Mesodermal cell (in vitro differentiated cells): ENCODE results near the gene FGGY.

Experiments
- H3K27ac ChIP-seq: 2 replicates; pipeline ENCODE4 v1.7.0; 2013; ENCODE audit warnings: mild to moderate bottlenecking, low read depth, low read length, moderate library complexity; ENCODE audit not compliant: severe bottlenecking
- H3K36me3 ChIP-seq: 2 replicates; pipeline ENCODE4 v1.7.1; 2013; ENCODE audit warnings: mild to moderate bottlenecking, low read length, moderate library complexity; ENCODE audit not compliant: control insufficient read depth, insufficient read depth
- H3K4me1 ChIP-seq: one replicate; pipeline ENCODE4 v1.7.1; 2013; ENCODE audit warnings: mild to moderate bottlenecking, low read length; ENCODE audit not compliant: insufficient read depth, control insufficient read depth, poor library complexity, severe bottlenecking
- H3K4me3 ChIP-seq: 2 replicates; pipeline ENCODE4 v1.7.0; 2013; ENCODE audit warnings: low read length, control low read depth, mild to moderate bottlenecking; ENCODE audit not compliant: insufficient read depth, poor library complexity, severe bottlenecking; ENCODE audit errors: extremely low read depth
- H3K9me3 ChIP-seq: 2 replicates; pipeline ENCODE4 v1.7.1; 2013; ENCODE audit warnings: mild to moderate bottlenecking, low read length, moderate library complexity; ENCODE audit not compliant: control insufficient read depth
- WGBS, 2 experiments: methylation state at CpG; one replicate each; pipeline ENCODE4 v1.1.5; 2013; ENCODE audit warnings: missing lambda C conversion rate in 2 of 2; ENCODE audit not compliant: insufficient coverage in 2 of 2; 5-methylcytosine and 5-hydroxymethylcytosine counted together

FGGY gene

DNA sequence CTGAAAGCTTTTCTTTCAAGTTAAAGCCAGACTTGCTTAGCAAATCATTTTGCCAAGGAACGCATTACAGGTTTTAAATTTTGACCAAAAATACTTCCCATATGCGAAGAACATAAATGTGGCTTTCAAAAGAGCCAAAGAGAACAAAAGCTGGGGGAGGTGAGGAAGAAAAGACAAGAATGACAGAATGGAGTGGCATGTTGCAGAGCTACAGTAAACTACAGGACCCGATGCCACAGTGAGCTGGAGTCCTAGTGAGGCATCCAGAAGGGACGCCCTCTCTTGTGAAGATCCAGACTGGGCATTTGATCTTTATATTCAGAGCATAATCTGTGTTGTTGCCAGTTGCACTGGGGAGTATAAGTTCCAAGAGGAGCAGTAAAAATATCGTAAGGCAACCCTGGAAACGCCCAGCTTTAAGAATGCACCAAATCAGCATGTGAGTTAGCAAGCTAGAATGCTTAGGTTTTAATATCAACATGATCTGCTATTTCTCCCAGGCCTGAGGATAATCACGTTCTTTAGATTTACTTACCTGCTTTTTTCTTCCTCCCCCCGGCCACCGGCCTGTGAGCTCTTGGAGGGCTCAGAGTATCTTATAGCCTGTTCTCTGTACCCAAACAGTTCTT, 469.4 kb downstream of the FGGY start:
- WGBS, 2 experiments, result 82 to 84% methylated on average over 6 to 9 of the region's 9 CpGs
- Histone ChIP-seq H3K4me1 (no peaks in the 10 kb centered on the region), H3K9me3 (no peaks in the 10 kb centered on the region), H3K4me3 (no peak overlapping the region), H3K36me3 (no peaks in the 10 kb centered on the region), H3K27ac (no peak overlapping the region)

DNA sequence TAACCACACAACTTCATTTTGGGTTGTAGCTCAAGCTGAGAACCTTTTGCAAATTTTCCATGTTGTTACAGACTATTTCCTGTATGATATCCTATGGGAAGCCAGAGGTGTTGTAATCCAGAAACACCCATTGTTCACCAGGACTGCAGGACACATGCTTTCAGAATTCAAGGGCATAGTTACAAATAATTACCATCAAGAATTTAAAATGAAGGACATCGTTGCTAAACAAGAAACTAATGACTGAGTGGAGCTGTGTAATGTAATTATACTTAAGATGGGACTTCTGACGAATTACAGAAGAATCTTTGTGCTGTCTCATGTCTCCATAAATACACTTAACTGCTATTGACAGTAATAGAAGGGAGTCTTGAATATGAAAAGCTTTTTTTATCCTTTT, 470.2 kb downstream of the FGGY start:
- Histone ChIP-seq H3K4me1 (no peaks in the 10 kb centered on the region), H3K4me3 (no peak overlapping the region), H3K9me3 (no peaks in the 10 kb centered on the region), H3K36me3 (no peaks in the 10 kb centered on the region), H3K27ac (no peak overlapping the region)
- WGBS, 2 experiments, result 40% methylated on average over 1 of the region's 2 CpGs; no CpG with 5 or more reads in 1 of the 2 experiments

DNA sequence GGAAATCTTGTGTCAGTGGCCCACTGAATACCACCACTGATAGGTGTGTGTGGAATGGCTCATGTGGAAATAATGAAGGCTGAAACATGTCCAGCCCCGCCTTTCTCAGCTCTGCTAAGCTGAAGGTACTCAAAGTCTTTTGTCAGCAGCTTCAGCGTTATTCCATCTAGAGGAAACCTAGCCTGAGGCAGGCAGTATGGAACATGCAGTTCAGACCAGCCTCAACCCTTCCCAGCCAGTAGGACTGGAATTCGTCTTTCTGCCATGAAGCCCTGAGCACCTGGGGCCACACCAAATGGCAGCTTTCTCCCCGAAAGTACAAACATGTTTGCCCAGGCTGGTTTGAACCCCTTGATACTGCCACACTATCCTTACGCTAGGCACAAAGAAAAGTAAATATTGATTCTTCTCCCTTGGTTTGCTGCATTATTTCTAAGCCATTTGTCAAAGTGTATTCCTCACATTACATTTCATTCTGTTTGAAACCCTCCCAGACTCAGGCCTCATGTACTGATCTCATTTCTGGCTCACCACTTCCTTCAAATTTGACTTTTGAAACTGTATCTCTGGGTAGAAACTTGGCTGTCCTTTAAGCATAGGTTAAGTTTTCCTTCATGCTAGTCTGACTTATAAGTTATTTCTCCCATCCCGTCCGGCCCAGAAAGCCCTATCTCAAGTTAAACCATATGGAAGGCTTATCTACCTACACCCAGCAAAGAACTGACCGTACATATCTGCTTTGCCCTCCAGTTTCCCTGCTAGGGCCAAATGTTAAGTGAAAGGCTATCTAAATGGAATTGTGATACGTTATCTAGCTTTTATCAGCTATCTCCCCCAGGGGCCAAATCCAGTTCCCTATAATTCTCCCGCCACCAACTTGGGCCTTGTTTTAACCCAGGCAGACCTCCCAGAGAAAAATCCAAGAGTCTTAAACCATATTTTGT, 472.2 kb downstream of the FGGY start:
- H3K36me3 ChIP-seq, result no peaks in the 10 kb centered on the region
- 92 to 100% methylated on average over 4 to 5 of the region's 10 CpGs for WGBS, 2 experiments
- no peaks in the 10 kb centered on the region for H3K9me3 ChIP-seq
- no peak overlapping the region for H3K27ac ChIP-seq
- no peak overlapping the region for H3K4me3 ChIP-seq
- no peaks in the 10 kb centered on the region for H3K4me1 ChIP-seq

DNA sequence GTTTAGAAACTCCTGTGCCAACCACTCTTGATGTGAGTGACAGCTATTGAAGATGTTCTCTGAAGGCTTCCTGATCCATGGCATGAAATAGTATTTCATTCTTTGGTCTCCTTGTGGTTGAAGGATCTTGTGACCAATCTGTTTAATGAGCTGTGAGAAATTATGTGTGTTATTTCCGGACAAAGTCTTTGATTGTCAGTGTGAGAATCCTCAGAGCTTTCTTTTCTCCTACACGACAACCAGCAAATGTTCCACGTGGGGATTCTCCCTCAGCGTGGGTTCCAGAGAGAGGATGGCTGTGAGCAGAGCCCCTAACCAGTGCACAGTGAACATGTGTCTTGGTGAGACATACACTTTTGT, 472.8 kb downstream of the FGGY start:
- Histone ChIP-seq H3K27ac (no peak overlapping the region), H3K9me3 (no peaks in the 10 kb centered on the region), H3K4me3 (no peak overlapping the region), H3K36me3 (no peaks in the 10 kb centered on the region), H3K4me1 (no peaks in the 10 kb centered on the region)
- 83 to 100% methylated on average over 1 to 4 of the region's 4 CpGs for WGBS, 2 experiments

DNA sequence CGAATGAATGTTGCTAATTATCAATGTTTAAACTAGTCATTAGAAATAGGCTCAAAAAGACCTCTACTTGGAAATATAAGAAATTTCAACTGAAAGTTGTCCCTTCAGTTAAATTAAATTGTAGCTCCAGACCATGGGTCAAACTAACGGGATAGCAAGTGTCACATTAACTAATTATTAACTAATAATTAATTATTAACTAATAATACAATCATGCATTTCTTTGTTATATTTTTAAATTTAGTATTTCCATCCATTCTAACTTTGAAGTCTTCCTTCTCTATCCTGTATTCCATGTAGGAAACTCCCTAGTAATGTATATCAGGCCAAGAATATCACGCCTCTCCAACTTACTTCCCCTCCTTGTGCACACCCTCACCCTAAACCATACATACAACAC, 474.5 kb downstream of the FGGY start:
- Histone ChIP-seq H3K27ac (no peak overlapping the region), H3K4me3 (no peak overlapping the region), H3K4me1 (no peaks in the 10 kb centered on the region), H3K9me3 (no peaks in the 10 kb centered on the region), H3K36me3 (no peaks in the 10 kb centered on the region)
- WGBS, 2 experiments, result no CpG with 5 or more reads among the region's 3 CpGs

DNA sequence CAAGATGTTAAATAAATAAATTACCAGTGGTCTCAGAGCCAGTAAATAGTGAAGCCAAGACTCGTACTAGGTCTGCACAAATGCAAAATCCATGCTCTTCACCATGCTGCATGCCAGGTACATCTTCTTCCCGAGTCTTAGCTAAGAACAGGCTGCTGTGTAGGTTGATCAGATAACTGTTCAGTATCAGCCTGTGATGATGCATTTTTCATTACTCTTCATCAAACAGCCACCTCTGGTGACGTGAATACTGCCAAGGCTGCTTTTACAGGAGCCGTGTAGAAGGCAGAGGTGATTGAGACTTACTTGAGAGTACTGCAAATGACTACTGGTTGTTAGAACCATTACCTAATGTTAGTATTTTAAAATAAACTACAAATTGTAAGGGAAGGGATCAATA, 478.6 kb downstream of the FGGY start:
- H3K9me3 ChIP-seq, result no peaks in the 10 kb centered on the region
- 100% methylated on average over 1 of the region's 4 CpGs; no CpG with 5 or more reads in 1 of the 2 experiments for WGBS, 2 experiments
- no peaks in the 10 kb centered on the region for H3K36me3 ChIP-seq
- no peak overlapping the region for H3K27ac ChIP-seq
- no peaks in the 10 kb centered on the region for H3K4me1 ChIP-seq
- H3K4me3 ChIP-seq, result no peak overlapping the region

DNA sequence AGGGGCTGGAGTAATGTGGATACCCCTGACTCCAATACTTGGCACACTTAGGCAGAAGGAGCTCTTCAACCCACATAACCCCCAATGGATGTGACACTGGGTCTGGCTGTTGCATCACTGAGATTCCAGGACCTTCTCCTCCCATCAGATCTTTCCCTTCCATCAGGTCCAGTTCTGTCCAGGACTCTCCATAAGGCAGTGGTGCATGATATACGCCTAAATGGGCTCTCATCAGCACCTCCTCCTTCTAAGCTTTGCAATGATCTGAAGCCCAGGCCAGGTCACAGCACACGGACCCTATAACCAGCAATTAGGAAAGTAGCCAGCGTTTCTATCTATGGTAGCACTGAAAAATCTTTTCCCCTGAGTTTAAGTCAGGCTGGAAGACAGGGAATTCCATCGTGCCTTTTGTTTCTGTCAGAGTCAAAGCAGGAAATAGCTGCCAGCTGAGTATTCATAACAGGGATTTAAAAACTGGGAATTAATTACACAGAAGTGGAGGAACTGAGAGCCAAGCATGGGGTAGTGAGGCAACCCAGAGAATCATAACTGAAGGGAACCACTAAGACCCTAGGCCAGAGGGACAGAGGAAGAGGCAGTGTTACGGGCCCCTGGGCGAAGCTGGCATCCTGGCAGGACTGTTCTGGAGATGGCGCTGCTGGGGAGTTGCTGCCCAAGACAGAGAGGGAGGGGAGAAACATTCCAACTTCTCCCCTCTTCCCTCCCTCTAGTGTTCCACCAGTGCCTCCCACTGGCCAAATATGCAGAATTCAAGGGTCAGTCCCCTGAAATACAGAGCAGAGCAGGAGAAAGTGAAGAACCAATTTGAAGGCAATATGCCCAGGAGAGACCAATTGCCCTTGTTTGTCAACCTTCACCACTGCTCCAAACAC, 480.3 kb downstream of the FGGY start:
- Histone ChIP-seq H3K4me3 (no peak overlapping the region), H3K36me3 (no peaks in the 10 kb centered on the region), H3K9me3 (no peaks in the 10 kb centered on the region), H3K4me1 (no peaks in the 10 kb centered on the region), H3K27ac (no peak overlapping the region)
- 75 to 89% methylated on average over 4 to 5 of the region's 7 CpGs for WGBS, 2 experiments

DNA sequence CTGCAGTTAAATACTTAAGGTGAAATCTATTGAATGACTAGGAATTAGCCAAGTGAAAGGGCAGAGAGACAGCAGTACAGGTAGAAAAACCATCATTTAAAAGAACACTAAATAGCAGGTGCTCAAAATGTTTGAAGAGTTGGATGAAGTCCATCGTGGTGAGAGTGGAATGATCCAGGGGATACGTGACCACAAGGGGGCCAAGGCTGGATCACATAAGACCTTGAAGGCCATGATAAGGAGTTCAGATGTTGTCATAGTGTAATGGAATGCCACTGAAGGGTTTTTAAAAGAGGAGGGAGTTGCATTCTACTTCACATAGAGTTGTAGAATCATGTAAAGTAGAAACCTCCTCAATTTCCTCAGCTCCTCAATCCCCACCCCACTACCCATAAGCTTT, 483.1 kb downstream of the FGGY start:
- Histone ChIP-seq H3K4me1 (no peaks in the 10 kb centered on the region), H3K36me3 (no peaks in the 10 kb centered on the region), H3K4me3 (no peak overlapping the region), H3K9me3 (no peaks in the 10 kb centered on the region), H3K27ac (no peak overlapping the region)
- 60 to 75% methylated on average over 2 of the region's 2 CpGs for WGBS, 2 experiments

DNA sequence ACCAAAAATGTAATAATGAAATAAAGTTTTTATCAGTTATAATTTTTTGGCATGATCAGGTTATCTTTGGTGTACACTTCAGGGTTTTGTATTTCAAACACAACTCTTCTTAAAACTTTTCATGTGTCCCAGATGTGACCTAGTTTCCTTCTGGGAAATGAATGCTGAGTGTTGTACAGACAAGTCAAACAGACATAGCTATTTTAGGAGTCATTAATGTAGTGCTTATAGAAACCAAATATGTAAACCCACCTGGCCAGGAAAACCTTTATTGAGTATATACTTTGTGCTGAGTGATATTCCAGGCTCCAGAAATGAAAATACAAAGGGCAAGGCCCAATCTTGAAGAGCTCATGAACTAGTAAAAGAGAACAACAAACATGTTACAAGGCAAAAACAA, 491.9 kb downstream of the FGGY start:
- Histone ChIP-seq H3K27ac (no peak overlapping the region), H3K4me1 (no peaks in the 10 kb centered on the region), H3K9me3 (peaks cover 11% of the 10 kb centered on the region), H3K4me3 (no peak overlapping the region), H3K36me3 (no peaks in the 10 kb centered on the region)

DNA sequence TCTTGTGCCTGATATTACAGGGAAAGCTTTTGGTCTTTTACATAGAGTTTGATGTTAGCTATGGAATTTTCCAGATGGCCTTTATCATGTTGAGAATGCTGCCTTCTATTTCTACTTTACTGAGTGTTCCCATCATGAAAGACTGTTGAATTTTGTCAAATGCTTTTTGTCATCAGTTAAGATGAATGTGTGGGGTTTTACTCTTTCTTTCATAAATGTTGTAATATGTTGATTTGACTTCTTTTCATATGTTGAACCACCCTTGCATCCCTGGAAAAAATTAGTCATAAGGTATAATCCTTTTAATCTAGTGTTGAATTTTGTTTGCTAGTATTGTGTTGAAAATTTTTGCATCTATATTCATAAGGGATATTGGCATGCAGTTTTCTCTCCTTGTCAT, 501.7 kb downstream of the FGGY start:
- Histone ChIP-seq H3K36me3 (no peaks in the 10 kb centered on the region), H3K4me1 (no peaks in the 10 kb centered on the region), H3K9me3 (no peaks in the 10 kb centered on the region), H3K4me3 (no peak overlapping the region), H3K27ac (no peak overlapping the region)
